Left cardiac atrium (tissue), 4 donors: ENCODE results near the gene CYTH1. TPM values are rescaled to one million over a fixed set of nuclear protein-coding genes. Genes with fewer than 3 reads are reported as not detected.
"Not testable (repeated sequence)": the region's sequence is repeated elsewhere in the genome, so short reads cannot be mapped to it uniquely, and the experiment has no call there.

Source experiments
- ATAC-seq, 2 donors: fragments of 200-7000 bp; cut with Tn5 transposase; one replicate each; pipeline ENCODE4 v1.9.1; 2020; ENCODE audit warnings: mild to moderate bottlenecking in 2 of 2, moderate library complexity in 2 of 2
- DNase-seq: peaks from one replicate; pipeline ENCODE4 v3.0.0-alpha.2; 2020
- intact Hi-C, 2 donors: fragments of 100-400 bp; cut with DNase I; formaldehyde crosslinking; loops; one replicate each; pipeline versions ENCODE4 v1.14.1 to v1.15.1; 2022 to 2023
- total RNA-seq, 2 donors: library from RNA; stranded (reverse); fragmentation: NEBNext Ultra II Directional; extraction: Animal tissue kit (Norgen Biotek cat#: 25700); gene quantifications; one replicate each; pipeline ENCODE4 v1.2.1, GENCODE V29; 2021
- donor health status: DM: no; HTN: yes; CAD: no.
- donor health status: DM: no; HTN: yes; CAD: no; lungs with severe emphysema.
- donor health status: DM: yes; HTN: yes; CAD: no.
- donor health status: Dilated cardiomyopathy.

Gene CYTH1
- total RNA-seq, 2 donors from 2014 or later = 33.9 to 45.3 TPM

DNA sequence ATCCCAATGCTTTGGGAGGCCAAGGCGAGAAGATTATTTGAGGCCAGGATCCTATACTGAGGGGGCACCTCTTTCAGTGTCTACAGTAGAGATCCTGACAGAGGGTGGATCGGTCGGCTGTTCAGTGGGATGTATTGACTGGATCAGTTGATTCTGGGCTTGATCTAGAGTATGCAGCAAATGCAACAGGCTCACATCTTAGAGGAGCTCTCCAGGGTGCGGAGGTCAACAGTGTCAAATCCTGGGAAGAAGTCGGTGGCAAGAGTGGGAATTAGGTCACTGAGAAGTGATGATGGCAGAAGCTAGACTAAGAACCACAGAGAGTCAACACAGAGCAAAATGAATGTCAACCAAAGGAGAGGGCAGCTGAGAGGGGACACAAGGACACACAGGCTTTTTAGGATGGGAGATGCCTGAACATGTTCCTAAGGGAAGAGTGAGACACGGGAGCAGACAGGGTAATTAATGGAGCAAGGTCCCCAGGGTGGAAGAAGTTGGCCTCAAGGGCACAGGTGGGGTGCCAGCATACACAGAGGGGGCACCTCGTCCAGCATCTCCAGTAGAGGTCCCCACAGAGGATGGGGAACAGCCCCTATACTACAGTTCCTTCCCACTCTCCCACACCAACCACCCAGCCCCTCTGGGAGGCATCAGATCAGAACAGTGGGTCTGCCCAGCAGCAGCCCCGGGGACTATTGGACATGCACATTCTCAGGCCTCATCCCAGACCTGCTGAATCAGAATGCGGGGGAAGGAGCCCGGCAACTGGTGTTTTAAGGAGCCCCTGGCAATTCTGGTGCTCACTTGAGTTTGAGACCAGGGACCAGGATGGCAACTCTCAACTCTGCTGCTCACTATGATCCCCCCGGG, 10.0 kb upstream of the CYTH1 start:
- intact Hi-C loops = no loop called here
- DNase-seq = peak; percentile 3
- ATAC-seq = no peak

DNA sequence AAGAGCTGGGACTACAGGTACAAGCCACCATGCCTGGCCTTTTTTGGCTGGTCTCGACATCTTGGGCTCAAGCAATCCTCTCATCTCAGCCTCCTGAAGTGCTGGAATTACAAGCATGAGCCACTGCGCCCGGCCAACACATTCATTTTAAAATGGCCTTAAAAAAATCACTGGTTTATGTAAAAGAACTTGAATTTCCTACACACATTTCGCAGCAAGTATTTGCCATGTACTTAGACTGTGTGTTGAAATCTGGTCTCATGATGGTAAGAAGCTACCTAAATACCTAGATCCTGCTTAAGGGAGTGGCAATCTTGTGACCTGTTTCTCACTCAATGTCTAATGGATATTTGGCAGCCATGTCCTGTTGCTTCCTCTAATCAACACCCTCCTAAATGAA, 8.5 kb upstream of the CYTH1 start:
- DNase-seq = no peak
- no peak for ATAC-seq
- intact Hi-C loops = no loop called here

DNA sequence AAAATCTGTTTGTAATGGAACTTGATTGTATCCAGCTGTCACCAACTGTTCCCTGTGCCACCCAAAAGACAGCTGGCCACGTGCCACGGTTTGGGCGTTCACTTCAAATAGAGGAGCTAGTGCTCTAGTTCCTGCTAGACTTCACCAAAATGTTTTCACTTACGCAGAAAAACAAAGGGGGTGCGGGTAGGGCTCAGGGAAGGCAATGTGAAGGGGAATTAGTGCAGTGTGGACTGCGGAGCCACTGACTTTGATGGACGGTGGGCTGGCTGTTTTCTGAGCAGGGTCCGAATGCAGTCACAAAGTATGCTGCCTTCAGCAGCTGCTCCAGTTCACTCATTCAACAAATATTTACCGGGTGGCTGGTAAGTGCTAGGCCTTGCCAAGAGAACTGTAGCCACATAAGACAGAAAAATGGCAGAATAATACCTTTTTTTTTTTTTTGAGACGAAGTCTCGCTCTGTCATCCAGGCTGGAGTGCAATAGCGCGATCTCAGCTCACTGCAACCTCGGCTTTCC, 7.6 kb upstream of the CYTH1 start:
- DNase-seq = peak; percentile 83
- intact Hi-C loops = no loop called here
- peak; percentile 39 to 72 for ATAC-seq

DNA sequence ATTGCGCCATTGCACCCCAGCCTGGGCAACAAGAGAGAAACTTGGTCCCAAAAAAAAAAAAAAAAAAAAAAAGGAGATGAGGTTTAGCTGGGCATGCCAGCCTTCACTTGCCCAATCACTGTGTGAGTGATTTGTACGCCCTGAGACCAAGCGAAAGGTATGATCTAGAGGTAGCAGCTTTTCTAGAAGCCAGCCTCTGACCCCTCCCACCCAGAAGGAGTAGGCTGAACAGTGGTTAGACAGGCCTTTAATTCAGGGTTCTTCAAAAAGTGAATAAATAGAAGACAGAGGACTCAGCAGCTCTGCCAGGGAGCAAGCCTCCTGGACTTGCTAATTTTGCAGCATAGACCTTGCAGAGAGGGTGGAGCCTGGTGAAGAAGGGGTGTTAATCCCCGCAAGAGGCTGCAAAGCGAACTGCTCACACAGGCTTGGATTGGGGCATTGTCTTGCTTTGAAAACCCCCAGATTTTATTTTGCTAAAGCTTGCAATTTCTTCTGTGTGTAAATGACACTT, 7.1 kb upstream of the CYTH1 start:
- intact Hi-C loops = no loop called here
- ATAC-seq (peak; percentile 16 to 40), DNase-seq (peak; percentile 9)

DNA sequence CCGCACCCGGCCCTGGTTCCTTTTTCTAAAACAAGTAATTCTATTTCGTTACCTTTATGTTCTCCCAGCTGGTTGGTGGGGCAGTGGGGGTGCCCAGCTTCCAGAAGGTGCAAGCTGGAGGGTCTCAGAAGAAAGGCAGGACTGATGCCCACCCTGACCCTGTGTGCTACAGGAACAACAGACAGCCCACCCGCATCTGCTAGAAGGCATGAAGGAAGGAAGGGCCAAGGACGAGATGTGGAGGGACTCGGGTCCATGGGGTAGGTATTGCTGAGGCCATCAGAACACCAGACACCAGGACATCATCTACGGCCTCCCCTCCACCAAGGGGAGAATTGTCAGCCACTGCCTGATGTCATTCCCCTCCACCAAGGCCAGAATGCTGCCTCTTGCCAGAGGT, 6.4 kb upstream of the CYTH1 start:
- ATAC-seq (no peak), DNase-seq (peak; percentile 10)
- intact Hi-C loops = no loop called here

DNA sequence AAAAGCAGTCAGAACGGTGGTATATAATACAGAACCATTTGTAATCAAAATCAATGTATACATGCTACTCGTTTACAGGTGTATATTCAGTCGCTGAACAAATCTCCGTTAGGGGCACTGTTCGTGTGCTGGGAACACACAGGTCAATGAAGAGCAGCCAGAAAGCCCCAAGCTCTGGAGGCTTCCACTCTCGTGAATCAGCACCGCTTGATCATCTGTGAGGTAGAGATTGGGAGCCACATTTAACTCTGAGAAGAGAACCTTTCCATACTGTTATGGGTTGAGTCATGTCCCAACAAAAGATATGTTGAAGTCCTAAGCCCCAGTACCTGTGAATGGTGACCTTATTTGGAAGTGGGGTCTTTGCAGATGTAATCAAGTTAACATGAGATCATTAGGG, 5.4 kb upstream of the CYTH1 start:
- intact Hi-C loops = no loop called here
- ATAC-seq (no peak), DNase-seq (no peak)

DNA sequence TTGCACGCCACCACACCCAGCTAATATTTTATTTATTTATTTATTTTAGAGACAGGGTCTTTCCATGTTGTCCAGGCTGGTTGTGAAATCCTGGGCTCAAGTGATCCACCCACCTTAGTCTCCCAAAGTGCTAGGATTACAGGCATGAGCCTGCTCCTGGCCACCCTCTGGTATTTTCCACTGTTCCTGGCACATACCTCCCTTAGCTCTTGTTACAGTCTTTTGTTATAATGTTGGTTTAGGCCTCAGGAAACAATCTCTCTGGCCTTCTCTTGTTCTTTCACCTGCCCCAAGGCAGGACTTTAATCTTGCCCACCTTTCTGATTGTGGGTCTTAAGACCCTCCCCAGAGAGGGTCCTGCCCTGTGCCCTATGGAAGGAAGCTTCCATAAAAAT, 3.6 kb upstream of the CYTH1 start:
- intact Hi-C loops = no loop called here
- ATAC-seq = no peak
- no peak for DNase-seq

DNA sequence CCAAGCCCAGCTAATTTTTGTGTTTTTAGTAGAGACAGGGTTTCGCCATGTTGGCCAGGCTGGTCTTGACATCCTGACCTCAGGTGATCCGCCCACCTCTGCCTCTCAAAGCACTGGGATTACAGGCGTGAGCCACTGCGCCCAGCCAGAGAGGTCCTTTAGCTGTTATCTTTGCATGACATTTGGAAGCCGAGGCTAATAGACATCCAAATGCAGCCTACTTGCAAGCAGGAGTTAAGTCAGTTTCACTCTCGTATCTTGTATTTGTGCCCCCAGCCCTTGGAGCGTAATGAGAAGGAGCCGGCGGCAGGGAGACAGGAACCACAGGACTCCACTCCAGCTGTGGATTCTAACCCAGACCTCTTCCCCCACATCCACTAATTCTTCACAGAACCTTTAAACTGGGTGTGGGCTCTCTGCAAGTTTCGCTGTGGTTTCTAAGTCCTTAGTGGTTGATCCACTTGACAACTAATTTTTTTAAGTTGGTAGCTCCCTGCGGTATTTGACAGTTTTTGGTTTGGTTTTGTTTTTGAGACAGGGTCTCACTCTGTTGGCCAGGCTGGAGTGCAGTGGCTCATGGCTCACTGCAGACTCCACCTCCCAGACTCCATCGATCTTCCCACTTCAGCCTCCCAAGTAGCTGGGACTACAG, 3.1 kb upstream of the CYTH1 start:
- ATAC-seq (no peak), DNase-seq (no peak)
- intact Hi-C loops = no loop called here

DNA sequence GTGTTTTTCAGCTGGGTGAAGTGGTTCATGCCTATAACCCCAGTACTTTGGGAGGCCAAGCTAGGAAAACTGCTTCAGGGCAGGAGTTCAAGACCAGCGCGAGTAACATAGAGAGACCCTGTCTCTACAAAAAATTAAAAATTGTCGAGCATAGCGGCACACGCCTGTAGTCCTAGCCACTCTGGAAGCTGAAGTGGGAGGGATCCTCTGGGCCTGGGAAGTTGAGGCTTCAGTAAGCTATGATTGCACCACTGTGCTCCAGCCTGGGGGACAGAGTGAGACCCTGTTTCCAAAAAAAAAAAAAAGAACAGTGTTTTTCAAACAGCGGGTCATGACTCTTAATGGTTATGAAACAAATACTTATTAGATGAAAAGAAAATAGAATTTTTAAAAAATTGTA, 2.3 kb upstream of the CYTH1 start:
- DNase-seq (no peak), ATAC-seq (no peak)
- intact Hi-C loops = no loop called here

DNA sequence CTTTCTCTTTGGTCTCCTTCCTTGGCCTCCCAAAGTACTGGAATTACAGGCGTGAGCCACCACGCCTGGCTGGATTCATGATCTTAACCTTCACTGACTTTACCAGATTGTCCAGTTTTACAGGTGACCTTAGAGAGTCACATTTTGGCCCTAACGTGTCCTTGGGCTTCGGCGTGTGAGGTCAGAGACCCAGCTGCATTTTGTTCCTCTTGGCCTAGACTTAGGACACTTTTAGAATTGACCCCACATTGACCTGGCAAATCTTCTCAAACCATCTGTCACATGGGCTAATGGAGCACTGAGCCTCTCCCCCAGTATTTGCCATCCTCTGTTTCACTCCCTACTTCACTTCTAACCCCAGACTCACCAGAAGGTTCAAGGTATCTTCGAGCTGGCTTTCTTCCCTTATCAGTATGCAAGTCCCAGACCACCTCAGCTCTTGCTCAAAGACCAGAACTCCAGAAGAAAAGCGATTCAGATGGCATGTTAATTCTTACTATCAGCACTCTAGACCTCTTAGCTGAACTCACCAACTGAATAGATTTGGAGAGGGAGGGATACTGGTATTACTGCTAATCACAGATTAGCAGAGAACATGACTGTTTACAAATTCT, 1.7 kb upstream of the CYTH1 start:
- DNase-seq = no peak
- intact Hi-C loops = no loop called here
- no peak for ATAC-seq

DNA sequence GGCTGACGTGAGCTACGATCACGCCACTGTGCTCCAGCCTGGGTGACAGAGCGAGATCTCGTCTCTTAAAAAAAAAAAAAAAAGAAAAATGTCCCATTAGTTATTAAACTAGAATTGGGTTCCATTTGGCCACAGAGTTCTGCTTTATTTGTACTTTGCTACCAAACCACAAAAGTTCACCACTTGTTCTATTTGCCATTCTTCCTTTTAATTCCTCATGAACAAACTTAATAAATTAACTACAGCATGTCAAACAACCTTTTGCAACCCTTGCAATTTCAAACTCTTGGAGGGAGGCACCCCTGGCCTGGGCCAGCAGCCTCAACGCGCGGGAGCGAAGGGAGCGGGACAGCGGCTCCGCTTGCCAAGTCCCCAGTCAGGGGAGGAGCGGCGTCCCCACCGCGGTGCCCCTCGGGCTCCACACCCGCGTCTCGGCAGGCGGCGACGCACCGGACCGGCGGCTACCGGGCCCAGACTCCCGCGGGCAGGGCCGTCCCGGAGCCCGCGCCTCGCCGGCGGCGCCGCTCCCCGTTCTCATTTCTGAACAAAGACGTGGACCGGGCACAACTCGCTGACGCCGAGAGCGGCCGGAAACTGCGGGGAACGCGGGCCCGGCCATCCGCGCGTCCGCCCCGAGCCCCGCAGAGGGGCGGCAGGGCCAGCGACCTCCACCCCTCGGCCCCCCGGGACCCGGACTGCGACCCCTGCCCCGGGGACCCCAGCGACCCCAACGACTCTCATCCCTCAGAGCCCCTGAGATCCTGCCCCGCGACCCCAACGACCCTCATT, 775 bp downstream of the CYTH1 start:
- intact Hi-C loops = no loop called here
- DNase-seq (peak; percentile 67), ATAC-seq (peak; percentile 16 to 36)

DNA sequence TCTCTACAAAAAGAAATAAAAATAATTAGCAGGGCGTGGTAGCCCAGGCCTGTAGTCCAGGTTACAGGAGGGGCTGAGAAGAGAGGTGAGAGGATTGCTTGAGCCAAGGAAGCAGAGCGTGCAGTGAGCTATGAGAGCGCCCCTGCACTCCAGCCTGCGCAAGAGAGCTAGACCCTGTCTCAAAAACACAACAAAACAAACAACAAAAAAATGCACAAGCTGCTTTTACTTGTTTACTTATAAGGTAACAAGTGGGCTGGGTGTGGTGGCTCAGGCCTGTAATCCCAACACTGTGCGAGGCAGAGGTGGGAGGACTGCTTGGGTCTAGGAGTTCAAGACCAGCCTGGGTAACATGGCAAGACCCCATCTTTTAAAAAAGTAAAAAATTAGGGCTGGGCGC, 1.7 kb downstream of the CYTH1 start:
- ATAC-seq (no peak), DNase-seq (no peak)
- intact Hi-C loops = no loop called here

DNA sequence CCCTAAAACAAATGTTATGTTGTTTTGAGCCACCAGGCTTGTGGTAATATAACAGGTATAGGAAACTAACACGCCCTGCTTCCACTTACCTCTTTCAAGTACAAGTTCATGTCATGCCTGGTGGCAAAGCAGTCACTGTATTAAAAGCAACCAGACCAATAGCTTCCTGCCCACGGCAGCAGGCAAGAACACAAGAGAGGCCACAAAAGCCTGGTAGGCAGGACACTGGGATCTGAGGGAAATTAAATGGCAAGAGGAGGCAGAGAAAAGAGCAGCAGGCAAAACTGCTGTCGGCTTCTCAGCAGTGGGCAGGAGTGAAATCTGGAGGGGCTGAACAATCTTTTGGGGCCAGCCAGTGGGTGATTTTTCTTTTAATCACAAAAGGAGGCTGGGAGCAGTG, 2.2 kb downstream of the CYTH1 start:
- DNase-seq (no peak), ATAC-seq (no peak)
- intact Hi-C loops = no loop called here

DNA sequence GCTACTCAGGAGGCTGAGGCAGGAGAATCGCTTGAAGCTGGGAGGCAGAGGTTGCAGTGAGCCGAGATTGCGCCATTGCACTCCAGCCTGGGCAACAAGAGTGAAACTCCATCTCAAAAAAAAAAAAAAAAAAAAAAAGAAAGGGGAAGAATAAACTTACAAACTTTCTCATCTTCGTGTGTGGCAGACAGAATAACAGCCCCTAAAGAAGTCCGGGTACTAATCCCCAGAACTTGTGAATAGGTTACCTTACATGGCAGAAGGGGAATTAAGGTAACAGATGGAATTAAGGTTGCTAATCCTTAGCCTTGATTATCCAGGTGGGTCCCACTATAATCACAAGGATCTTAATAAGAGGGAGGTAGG, 2.8 kb downstream of the CYTH1 start:
- DNase-seq, intact Hi-C loops, ATAC-seq: not testable (repeated sequence)

DNA sequence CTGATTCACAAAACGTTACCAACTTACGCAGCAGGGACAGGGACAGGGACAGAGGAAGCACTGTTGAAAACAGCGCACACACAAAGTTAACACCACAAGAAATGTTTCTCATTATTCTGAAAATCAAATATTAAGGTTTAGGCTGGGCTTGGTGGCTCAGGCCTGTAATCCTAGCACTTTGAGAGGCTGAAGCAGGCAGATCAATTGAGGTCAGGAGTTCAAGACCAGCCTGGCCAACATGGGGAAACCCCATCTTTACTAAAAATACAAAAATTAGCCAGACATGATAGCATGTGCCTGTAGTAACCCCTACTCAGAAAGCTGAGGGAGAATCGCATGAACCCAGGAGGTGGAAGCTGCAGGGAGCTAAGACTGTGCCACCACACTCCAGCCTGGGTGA, 4.2 kb downstream of the CYTH1 start:
- intact Hi-C loops = no loop called here
- no peak for ATAC-seq
- DNase-seq = no peak

DNA sequence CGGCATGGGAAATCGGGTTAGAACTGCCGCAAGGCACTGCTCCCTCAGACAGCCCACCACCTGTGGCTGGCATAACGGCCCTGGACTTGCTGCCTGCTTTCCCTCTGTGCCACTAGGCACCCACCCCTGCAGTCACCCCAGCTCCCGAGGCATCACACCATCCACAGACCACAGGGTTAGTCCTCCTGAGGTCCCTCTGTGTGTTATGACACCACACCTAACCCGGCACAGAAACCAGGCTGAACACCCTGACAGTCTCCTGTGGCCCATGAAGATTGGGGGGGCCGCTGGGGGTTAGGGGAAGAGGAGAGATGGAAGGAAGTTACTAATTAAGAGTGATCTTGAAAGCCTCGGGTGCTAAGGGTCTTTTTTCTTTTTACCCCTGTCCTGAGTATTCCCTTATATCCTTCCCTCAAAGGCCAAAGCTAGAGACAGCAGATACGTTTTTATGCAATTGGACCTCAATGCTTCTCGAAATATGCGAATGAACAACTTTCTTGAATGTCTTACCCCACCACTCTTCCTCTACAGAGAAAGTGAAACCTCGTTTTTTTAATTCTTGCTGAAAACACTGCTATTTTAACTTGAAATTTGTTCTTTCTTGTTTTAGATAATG, 7.0 kb downstream of the CYTH1 start:
- DNase-seq = no peak
- peak; percentile 16 to 43 for ATAC-seq
- intact Hi-C loops = no loop called here

DNA sequence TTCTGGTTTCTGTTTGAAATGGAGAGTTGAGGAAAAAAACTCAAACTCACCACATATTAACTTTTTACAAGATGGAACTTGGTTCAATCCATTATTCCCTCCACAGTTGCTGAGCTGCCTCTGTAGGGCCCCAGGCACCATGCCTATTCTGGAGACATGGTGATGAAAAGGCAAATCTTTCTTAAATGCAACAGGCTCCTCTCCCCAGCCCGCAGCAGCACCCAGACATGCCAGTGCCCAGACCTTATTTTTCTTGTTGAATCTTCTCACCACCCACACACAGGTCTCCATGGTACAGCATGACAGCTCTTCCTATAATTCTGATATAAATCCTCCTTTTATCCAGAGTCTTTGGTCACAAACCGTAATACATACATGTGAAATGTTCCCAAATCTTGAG, 7.6 kb downstream of the CYTH1 start:
- intact Hi-C loops = no loop called here
- DNase-seq = no peak
- peak; percentile 28 to 51 for ATAC-seq

DNA sequence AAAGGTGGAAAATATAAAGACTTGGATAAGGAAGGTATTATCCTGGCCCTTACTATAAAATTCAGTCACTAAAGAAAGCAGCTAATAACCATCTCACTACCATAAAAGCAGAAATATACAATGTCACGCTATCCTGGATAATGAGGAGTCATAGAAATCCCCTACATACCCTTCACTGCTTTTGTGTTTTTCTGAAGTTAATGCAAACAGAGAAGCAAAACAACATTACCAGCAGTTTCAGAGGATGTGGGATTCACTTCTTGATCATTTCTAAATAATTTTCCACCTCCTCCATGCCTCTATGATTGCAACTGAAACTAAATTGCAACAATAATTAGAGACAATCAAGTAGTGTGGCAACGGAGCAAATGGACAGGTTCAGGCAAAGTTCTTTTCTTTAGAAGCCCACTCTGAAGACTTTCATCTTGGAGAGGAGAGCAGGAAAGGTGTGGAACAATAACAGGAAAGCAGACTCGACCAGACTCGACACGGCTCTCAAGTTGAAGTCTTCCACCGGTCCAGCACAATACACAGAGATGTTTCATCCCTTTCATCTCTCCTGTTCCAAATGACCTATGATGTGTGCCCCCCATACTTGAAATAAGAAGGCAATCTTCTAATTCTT, 10.2 kb downstream of the CYTH1 start:
- no peak for DNase-seq
- intact Hi-C loops = no loop called here
- no peak for ATAC-seq
